Stimulated activated CD4-positive, alpha-beta T cell treated with anti-CD3 and anti-CD28 coated beads, Interleukin-1b, Interleukin-23, amount 100 ng/mL, for 1 hour (primary cell): Measurements from ENCODE around the gene GKN2.

Experiments used
- DNase-seq, 2 donors: peaks; one replicate each; pipeline ENCODE4 v3.0.0-alpha.2; 2020; ENCODE audit warnings: low read depth in 2 of 2

The GKN2 gene, protein sequence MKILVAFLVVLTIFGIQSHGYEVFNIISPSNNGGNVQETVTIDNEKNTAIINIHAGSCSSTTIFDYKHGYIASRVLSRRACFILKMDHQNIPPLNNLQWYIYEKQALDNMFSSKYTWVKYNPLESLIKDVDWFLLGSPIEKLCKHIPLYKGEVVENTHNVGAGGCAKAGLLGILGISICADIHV

DNA sequence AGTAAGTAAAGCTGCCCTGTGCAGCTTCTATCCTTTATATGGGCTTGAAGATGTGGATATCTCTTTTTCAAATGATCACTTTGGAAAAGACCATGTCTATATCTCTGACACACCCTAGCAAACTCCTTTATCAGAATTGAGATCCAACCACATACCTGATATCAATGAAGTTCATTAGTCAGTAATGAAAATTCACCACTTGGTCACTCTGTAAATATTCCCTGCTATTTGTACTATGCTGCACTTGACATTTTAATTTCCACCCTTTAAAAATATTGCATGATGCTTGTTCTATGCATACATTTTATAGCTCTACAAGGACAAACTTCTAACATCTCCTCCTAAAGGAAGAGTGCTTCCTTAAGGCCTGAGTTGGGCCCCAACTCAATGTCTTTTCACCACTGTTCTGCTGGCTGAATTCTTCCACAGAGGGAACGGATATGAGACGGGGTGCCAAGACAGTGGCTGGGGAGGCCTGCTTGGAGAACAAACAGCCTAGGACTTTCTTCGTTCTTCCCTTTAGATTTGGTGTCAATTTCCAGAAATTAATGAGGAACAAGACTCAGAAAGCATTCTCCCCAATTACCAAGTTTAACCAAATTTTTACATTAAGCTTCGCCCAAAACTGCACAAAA is at the start of gene GKN2:
GKN2 (minus strand) TSS at position 7 of the 635 bp plus-strand sequence. CDS start 32 bp downstream, outside the sequence.
- no peak for DNase-seq

- DNase-seq, result no peak
These were observed 49.2 kb upstream of the GKN2 start for GRCh38 chr2:69001879-69002278.

GRCh38 chr2:68997401-68997800 is 44.7 kb upstream of the GKN2 start:
- DNase-seq, result no peak

DNA sequence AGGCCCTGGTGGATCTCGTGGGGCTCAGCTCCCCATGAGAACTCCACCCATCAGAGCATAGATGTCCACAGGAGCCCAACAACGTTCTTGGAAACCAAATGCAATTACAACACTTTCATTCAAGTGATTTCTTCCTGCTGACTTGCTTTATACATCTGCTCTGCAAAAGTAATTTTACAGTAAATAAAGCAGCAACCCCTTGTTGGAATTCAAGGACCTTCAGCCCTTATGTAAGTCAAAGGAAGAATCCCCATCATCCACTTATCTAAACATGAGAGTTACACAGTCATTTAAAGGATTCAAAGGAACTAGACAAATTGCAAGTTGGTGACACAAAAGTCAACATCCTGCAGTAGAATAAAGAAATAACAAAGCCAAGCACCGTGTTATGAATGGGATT is 43.2 kb upstream of the GKN2 start:
- no peak for DNase-seq

GRCh38 chr2:68994864-68995263 is 42.2 kb upstream of the GKN2 start:
- DNase-seq, result no peak

GRCh38 chr2:68993660-68994059 is 41.0 kb upstream of the GKN2 start:
- no peak for DNase-seq

DNA sequence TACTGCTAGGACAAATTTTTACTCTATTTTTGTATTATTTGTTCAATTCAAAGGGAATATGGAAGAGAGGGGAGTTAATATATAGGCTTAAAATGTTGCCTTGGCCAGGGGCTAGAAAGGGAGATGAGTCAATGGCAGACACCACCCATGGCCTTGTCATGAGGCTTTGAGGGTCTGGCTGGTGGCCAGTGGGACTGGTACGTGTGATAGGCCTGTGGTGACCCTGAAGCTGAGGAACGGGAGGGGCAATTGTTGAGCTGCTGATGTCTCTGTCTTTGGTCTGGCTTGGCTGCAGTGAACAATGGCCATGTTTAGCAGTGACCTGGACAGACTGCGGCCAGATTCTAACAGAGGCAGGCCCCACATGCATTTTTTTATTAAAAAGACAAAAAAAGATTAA is 40.2 kb upstream of the GKN2 start:
- DNase-seq, result no peak

- no peak for DNase-seq
These were observed 39.6 kb upstream of the GKN2 start for GRCh38 chr2:68992341-68992740.

- DNase-seq, result no peak
These were observed 36.3 kb upstream of the GKN2 start for GRCh38 chr2:68989035-68989434.

GRCh38 chr2:68987021-68987503 is 34.4 kb upstream of the GKN2 start:
- no peak for DNase-seq

GRCh38 chr2:68980956-68981355 is 28.3 kb upstream of the GKN2 start:
- DNase-seq, result no peak

DNA sequence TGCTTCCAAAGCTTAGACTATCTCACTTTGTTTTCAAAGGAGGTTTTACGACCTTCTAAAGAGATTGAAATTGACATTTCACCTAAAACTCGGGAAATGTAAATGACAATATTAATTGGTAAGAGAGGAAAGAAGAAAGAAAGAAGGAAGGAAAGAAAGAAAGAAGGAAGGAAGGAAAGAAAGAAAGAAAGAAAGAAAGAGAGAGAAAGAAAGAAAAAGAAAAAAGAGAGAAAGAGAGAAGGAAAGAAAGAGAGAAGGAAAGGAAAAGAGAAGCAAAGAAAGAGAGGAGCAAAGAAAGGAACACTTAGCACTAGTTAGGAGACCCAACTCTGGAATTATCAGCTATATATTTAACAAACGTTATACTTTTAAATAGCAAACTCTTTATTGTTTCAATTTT is 25.4 kb upstream of the GKN2 start:
- DNase-seq, result no peak

- no peak for DNase-seq
These were observed 24.8 kb upstream of the GKN2 start for GRCh38 chr2:68977453-68977852.

GRCh38 chr2:68975844-68976243 is 23.2 kb upstream of the GKN2 start:
- DNase-seq, result no peak

- DNase-seq, result no peak
These were observed 22.4 kb upstream of the GKN2 start for GRCh38 chr2:68974946-68975665.

DNA sequence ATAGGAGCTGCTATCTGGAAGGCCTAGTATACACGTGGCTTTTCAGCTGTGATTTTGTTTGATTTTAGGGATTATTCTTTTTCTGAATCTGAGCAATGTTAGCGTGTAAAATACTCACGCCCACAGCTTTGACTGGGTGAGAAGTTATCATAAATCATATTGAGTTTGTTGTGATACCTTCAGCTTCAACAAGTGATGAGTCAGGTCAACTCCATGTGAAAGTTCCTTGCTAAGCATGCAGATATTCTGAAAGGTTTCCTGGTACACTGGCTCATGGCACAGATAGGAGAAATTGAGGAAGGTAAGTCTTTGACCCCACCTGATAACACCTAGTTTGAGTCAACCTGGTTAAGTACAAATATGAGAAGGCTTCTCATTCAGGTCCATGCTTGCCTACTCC is 21.6 kb upstream of the GKN2 start, which contains the start of gene GKN1:
GKN1 (plus strand) TSS at position 386 of the 400 bp plus-strand sequence. CDS start 42 bp downstream, outside the sequence.
- no peak for DNase-seq

DNA sequence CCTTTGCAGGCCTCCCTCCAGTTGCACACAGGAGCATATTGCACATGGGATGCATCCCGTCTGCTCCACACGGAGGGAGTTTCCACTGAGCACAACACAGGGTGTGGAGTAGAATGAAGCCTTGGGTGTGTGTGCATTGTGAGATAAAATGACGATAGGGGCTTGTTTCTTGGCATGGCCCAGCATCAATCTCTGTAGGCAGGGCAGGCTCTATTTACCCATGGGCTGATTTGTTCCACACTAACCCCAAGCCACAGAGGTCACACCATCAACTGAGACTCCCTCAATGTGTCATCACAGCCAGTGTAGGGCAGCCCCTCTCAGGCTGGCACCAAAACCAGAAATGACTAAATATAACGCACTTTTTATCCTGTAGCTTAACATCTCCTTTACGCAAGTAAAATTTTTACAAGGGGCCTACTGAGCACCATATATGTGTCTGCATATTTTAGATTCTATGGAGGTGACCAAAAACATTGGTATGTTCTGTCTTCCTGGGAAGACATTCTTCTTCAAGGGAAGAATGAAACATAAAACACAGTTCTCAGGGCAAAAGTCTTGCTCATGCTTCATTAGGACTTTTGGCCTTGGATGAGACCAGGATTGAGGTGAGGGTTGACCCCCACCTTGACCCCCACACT is 19.0 kb upstream of the GKN2 start:
- no peak for DNase-seq

- DNase-seq, result no peak
These were observed 18.0 kb upstream of the GKN2 start for GRCh38 chr2:68970566-68971265.

GRCh38 chr2:68969736-68970490 is 17.2 kb upstream of the GKN2 start:
- DNase-seq, result no peak

- DNase-seq, result no peak
These were observed 15.5 kb upstream of the GKN2 start for GRCh38 chr2:68968221-68968620.

DNA sequence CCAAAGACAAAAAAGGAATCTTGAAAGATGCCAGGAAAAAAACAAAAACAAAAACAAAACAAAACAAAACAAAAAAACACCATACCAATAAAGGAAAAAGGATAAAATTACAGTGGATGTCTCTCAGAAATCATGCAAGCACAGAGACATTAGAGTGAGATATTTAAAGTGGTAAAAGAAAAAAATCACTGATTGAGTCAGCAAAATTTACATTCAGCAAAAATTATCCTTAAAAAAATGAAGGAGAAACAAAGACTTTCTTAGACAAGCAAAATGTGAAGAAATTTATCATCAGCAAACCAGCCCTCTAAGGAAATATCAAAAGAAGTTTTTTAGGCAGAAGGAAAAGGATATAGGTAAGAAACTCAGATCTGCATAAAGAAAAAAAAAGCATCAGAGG is 11.6 kb upstream of the GKN2 start:
- no peak for DNase-seq
